T follicular helper cell (primary cell): ENCODE measurements around the gene MTURN.
A peak's percentile ranks its signal among the peaks of the same experiment; 100 is the strongest.

Source experiments
- DNase-seq: peaks from one replicate; pipeline ENCODE4 v3.0.0-alpha.2; 2020; ENCODE audit warnings: low read depth

MTURN gene

GRCh38 chr7:30136117-30136731 is 1.4 kb downstream of the MTURN start:
- DNase-seq = no peak

- no peak for DNase-seq
Measured at GRCh38 chr7:30136743-30137485, 2.1 kb downstream of the MTURN start.

DNA sequence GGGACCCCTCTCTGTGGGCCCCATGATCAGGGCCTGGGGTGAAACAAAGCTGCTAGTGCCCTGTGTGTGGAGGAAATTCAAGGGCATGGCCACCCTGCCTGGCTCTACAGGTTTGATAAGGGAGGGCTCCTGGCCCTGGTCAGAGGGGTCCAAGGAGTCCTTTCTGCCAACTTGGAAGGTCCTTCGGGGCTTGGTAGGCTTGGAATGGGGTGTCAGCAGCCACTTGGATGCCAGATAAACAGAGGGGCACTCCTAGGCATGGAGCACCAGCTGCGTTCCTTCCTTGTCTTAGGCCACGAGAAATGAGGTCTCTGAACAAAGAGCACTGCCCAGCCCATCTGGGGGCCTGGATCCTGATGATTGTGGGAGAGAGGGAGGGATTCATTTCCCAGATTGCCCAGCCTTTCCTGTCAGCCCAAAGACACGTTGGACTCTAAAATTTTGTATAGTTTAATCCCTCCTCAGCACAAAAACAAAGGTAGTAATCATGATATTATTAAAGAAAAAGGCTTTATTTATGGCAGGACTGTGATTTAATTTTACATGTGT is 5.1 kb downstream of the MTURN start:
- no peak for DNase-seq

GRCh38 chr7:30140456-30140855 is 5.7 kb downstream of the MTURN start:
- no peak for DNase-seq

DNA sequence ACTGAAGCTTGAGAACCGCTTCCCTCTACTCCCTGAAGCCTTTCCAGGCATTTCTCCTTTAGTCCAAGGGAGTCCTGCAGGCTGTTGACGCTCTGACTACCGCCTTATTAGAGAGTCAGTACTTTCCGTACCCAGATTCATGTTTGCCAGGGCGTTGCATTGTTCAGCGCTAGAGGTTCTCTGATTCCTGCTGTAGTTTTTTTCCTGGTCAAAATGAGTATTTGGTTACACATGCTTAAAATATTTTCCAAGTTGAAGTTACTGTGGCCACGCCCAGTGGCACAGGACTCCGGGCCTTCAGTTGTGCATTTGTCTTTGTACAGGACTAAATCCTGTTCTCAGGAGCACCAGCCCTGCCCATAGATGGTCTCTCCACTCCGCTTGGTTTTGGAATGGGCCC is 7.9 kb downstream of the MTURN start:
- DNase-seq = no peak

- DNase-seq = no peak
Measured at GRCh38 chr7:30143748-30144251, 9.0 kb downstream of the MTURN start.

DNA sequence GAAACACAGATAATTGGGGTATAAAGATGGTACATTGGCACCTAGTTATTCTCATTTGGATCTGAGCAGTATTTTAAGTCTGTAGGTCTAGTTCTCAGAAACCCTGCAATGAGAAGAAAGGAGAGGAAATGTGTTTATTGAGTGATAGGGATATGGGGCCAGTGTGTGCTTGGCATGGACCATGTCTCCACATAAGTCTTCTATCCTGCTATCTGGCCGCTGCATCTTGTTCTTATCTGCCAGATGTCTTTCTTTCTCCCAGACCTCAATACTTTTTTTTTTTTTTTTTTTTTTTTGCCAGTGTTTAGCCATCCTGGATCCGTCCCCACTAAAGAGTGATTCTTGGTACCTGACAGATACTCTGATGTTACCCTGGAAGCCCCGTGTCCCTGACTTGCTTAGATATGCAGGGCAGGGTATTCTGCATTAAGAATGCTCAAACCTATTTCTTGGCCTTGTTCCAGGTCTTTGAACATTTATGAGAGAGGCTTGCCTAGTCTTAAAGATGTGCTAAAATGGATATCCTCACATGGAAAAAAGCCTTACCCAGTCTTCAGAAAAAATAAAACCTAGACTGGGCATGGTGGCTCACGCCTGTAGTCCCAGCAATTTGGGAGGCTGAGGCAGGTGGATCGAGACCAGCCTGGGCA is 10.0 kb downstream of the MTURN start:
- no peak for DNase-seq

- no peak for DNase-seq
Measured at GRCh38 chr7:30145426-30145970, 10.7 kb downstream of the MTURN start.

- DNase-seq = no peak
Measured at GRCh38 chr7:30146127-30146612, 11.4 kb downstream of the MTURN start.

DNA sequence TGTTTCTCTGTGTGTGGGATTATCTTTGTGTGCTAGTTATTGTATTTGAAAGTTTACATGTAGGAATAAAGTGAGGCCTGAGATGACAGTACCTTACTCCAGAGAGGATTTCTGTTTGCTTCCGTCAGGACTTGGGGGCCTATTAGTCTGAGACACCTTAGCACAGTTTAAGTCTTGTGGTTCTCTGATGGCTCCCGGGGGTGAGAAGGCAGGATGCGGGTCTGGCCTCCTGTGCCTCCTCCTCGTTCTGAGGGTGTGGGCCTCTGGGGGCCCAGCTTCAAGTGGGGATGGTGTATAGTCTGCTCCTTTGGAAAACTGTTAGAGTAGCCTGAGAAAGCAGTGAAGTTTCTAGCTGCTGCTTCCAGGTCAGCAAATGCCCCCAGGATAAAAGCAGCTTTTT is 12.4 kb downstream of the MTURN start:
- no peak for DNase-seq

GRCh38 chr7:30147785-30148184 is 13.0 kb downstream of the MTURN start:
- DNase-seq = no peak

DNA sequence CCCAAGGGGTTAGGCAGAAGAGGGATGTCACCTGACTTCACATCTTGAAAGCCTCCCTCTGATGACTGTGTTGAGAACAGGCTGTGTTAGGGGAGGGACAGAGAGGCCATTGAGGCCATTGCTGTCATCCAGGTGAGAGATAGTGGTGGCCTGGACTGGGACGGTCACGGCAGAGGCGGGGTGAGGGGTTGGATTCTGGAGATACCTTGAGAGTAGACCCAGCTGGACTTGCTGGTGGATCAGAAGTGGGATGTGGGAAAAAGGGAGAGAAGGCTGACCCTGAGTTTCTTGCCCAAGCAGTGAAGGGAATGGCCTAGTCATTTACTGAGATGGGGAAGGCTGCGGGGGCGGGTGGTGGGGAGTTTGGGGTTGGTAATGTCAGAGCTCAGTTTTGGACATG is 13.6 kb downstream of the MTURN start:
- no peak for DNase-seq

DNA sequence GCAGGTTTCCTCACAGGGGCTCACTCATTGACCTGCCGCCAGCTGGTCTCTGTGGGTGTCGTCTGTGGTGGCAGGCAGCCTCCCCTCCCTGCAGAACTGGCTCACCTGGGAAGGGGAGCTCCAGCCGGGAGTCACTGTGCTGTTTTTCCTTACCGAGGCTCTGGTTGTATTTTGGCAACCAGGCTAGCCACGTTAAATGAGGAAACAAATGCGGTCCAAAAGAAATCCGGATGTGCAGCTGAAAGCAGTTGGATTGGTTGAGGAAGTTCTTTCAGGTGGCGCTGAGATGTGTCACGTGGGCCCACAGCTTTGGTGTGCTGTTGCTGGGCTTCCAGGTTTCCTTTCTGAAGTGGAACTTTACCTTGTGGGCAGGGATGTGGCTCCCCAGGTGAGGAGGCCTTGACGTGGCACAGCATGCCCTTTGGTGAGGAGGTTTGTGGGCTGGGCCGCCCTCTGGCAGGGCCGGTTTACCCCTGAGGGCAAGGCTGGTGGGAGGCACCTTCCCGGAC is 14.2 kb downstream of the MTURN start:
- peak; percentile 16 for DNase-seq

DNA sequence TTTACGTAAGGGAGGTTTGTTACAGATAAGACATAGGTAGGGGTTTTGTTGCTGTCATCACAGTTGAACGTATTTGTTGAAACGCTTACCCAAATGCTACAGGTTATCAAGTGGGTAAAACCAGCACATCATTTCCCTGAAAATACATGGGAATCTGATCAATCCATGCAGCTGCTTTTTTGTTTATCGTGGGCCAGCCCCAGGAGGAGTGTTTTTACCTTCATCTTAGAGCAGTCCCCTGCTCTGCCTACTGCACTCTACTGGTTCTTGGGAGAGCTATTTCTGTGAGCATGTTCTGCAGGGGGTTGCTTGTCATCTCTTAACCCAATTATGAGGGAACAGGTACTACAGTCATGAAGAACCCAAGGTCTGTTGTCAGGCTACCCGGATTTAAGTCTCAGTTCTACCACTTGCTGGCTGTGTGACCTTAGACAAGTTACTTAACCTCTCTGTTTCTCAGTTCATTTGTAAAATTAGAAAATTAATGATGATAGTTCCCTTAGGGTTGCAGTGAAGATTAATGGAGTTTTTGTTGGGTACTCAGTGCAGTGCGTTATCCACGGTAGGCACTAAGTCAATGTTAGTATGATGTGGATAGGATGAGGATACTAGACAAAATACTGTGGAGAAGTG is 15.0 kb downstream of the MTURN start:
- DNase-seq = no peak

- DNase-seq = no peak
Measured at GRCh38 chr7:30150711-30151110, 15.9 kb downstream of the MTURN start.

DNA sequence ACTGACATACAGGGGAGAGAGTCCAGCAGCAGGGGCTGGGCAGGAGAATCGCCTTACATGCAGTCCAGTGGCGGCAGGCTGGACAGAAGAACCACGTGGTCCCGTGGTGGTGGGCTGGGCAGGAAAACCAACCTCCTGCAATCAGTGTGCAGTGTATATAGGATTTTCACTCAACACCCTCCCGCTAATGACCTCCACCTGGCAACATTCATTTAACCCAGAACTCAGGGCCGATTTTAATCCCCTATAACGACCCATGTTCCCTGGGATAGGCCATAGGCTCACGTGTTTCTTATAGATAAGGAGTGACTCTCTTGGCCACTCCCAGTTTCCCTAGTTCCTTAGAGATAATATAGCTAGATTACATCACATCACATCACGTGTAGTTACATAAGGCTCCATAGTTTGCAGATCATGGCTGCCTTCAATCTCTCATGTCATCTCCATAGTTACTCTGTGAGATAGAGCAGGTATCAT is 19.4 kb downstream of the MTURN start:
- DNase-seq = no peak

GRCh38 chr7:30155481-30155880 is 20.7 kb downstream of the MTURN start:
- no peak for DNase-seq

DNA sequence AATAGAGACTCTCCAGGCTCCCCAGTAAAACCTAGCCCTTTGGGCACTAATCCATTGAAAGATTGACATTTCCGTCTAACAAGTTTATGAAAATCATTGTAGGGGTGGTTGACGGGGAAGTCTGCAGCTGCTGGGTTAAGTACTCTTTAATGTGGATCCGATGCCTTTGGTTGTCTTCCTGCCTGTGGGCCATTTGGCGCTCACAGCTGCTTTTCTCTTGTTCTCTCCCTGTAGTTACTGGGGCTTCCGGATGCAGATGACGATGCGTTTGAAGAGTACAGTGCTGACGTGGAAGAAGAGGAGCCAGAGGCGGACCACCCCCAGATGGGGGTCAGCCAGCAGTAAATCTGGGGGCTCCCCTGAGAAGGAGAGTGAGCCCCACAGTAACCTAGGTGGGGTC is 22.4 kb downstream of the MTURN start:
- DNase-seq = peak; percentile 7

DNA sequence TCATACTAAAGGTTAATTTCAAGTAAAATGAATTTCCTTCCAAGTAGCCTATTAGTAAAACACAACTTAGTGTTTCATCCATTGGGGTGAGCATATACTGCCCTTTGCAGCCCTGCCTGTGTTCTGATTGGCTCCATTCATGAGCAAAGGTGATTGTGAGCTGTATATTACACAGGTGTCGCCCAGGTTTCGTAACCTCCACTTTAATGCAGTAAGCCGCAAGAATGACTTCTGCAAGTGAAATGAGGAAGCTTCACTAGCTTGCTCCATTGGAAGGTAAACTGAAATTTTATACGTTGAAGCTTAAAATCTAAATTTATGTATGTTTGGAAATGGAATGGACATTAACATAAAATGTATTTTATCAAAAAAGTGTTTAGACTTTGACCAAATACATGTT is 24.4 kb downstream of the MTURN start:
- no peak for DNase-seq

GRCh38 chr7:30159698-30160143 is 24.9 kb downstream of the MTURN start:
- no peak for DNase-seq

DNA sequence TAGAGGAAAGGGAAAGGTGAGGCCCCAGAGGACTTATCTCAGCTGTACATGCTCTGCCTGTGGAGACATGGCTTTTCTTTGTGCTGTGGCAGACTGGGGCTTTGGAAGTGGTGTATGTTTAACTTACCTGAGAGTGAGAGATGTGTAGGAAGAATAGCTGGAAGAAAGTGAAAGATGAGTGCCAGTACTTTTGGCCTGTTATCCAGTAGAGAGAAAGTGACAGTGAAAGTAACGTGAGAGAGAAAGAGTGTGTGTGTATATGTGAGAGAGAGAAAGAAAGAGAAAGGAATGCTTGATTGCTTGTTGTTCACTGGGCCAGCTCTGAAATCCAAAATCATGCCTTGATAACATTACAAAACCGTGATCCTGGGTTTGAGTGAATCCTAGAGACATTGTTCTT is 25.5 kb downstream of the MTURN start:
- DNase-seq = no peak
